GM12872 (cell line): Measurements from ENCODE around the gene SRRM2.

ENCODE experiments used
- TF ChIP-seq, protein P1 (sequence below): IDR thresholded peaks from 3 replicates; pipeline ENCODE4 v1.5.1; 2011; ENCODE audit warnings: low read depth, mild to moderate bottlenecking, low read length, moderate library complexity; ENCODE audit not compliant: insufficient read depth

Gene SRRM2

GRCh38 chr16:2761472-2761871, 9.0 kb downstream of the SRRM2 start:
- TF ChIP-seq, protein P1, sequence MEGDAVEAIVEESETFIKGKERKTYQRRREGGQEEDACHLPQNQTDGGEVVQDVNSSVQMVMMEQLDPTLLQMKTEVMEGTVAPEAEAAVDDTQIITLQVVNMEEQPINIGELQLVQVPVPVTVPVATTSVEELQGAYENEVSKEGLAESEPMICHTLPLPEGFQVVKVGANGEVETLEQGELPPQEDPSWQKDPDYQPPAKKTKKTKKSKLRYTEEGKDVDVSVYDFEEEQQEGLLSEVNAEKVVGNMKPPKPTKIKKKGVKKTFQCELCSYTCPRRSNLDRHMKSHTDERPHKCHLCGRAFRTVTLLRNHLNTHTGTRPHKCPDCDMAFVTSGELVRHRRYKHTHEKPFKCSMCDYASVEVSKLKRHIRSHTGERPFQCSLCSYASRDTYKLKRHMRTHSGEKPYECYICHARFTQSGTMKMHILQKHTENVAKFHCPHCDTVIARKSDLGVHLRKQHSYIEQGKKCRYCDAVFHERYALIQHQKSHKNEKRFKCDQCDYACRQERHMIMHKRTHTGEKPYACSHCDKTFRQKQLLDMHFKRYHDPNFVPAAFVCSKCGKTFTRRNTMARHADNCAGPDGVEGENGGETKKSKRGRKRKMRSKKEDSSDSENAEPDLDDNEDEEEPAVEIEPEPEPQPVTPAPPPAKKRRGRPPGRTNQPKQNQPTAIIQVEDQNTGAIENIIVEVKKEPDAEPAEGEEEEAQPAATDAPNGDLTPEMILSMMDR = no peak

- TF ChIP-seq, protein P1 = no peak
These were observed 9.6 kb downstream of the SRRM2 start for GRCh38 chr16:2761886-2762583.

- TF ChIP-seq, protein P1 = no peak
These were observed 10.3 kb downstream of the SRRM2 start for GRCh38 chr16:2762711-2763110.

- TF ChIP-seq, protein P1 = no peak
These were observed 10.7 kb downstream of the SRRM2 start for GRCh38 chr16:2763173-2763572.

GRCh38 chr16:2764718-2765117, 12.3 kb downstream of the SRRM2 start:
- TF ChIP-seq, protein P1 = no peak

DNA sequence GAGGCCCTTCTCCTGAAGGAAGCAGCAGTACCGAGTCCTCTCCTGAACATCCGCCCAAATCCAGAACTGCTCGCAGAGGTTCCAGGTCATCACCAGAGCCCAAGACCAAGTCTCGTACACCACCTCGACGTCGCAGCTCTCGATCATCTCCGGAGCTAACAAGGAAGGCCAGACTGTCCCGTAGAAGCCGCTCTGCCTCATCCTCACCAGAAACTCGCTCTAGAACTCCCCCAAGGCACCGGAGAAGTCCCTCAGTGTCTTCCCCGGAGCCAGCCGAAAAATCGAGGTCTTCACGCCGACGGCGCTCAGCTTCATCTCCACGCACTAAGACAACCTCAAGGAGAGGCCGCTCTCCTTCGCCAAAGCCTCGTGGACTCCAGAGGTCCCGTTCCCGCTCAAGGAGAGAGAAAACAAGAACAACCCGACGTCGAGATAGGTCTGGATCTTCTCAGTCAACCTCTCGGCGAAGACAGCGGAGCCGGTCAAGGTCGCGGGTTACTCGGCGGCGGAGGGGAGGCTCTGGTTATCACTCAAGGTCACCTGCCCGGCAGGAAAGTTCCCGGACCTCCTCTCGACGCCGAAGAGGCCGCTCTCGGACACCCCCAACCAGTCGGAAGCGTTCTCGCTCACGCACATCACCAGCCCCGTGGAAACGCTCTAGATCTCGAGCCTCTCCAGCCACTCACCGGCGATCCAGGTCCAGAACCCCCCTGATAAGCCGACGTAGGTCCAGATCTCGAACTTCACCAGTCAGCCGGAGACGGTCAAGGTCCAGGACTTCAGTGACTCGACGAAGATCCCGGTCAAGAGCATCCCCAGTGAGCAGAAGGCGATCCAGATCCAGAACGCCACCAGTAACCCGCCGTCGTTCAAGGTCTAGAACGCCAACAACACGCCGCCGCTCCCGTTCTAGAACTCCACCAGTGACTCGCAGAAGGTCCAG, 13.3 kb downstream of the SRRM2 start:
- TF ChIP-seq, protein P1 = no peak

DNA sequence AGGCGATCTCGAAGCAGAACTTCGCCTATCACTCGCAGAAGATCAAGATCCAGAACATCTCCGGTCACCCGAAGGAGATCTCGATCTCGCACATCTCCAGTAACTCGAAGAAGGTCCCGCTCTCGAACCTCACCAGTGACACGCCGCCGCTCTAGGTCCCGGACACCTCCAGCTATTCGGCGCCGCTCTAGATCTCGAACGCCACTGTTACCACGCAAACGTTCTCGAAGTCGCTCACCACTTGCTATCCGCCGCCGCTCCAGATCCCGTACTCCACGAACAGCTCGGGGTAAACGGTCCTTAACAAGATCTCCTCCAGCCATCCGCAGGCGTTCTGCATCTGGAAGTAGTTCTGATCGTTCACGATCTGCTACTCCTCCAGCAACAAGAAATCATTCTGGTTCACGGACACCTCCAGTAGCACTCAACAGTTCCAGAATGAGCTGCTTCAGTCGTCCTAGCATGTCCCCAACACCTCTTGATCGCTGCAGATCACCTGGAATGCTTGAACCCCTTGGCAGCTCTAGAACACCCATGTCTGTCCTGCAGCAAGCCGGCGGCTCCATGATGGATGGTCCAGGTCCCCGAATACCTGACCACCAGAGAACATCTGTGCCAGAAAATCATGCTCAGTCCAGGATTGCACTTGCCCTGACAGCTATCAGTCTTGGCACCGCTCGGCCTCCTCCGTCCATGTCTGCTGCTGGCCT, 14.1 kb downstream of the SRRM2 start:
- TF ChIP-seq, protein P1 = no peak
